ENCODE results near the gene MEF2D.

Gene MEF2D

GRCh38 chr1:156439777-156440183 is 60.8 kb downstream of the MEF2D start:
- no peak for DNase-seq

GRCh38 chr1:156439036-156439776 is 61.4 kb downstream of the MEF2D start:
- DNase-seq: no peak

GRCh38 chr1:156438278-156438987 is 62.1 kb downstream of the MEF2D start:
- DNase-seq: no peak

GRCh38 chr1:156437037-156437867 is 63.3 kb downstream of the MEF2D start:
- DNase-seq: no peak

- no peak for DNase-seq
Observed at GRCh38 chr1:156436141-156437036, 64.2 kb downstream of the MEF2D start.

- no peak for DNase-seq
Observed at GRCh38 chr1:156435545-156436140, 64.9 kb downstream of the MEF2D start.

- DNase-seq: no peak
Observed at GRCh38 chr1:156434989-156435544, 65.5 kb downstream of the MEF2D start.

GRCh38 chr1:156433602-156434001 is 67.0 kb downstream of the MEF2D start:
- DNase-seq: no peak

GRCh38 chr1:156433032-156433431 is 67.5 kb downstream of the MEF2D start:
- no peak for DNase-seq

GRCh38 chr1:156432669-156433018 is 67.9 kb downstream of the MEF2D start:
- DNase-seq: no peak

GRCh38 chr1:156431769-156432668 is 68.6 kb downstream of the MEF2D start:
- DNase-seq: no peak

GRCh38 chr1:156431366-156431765 is 69.2 kb downstream of the MEF2D start:
- no peak for DNase-seq

GRCh38 chr1:156430866-156431265 is 69.7 kb downstream of the MEF2D start:
- DNase-seq: peak in 1 of 2 donors; percentile 52

- no peak for DNase-seq
Observed at GRCh38 chr1:156430303-156430702, 70.3 kb downstream of the MEF2D start.

- peak in 1 of 2 donors; percentile 63 for DNase-seq
Observed at GRCh38 chr1:156429313-156430060, 71.1 kb downstream of the MEF2D start.

- DNase-seq: no peak
Observed at GRCh38 chr1:156428746-156429288, 71.8 kb downstream of the MEF2D start.

GRCh38 chr1:156427957-156428356 is 72.6 kb downstream of the MEF2D start:
- no peak for DNase-seq

GRCh38 chr1:156425943-156426342 is 74.6 kb downstream of the MEF2D start:
- no peak for DNase-seq

GRCh38 chr1:156424806-156425432 is 75.7 kb downstream of the MEF2D start:
- DNase-seq: no peak

Data from hippocampal formation (tissue), 2 donors.